Fibroblast of skin of back (primary cell): Measurements from ENCODE around the gene PSMD5.

Experiments used
- DNase-seq: peaks from one replicate; pipeline ENCODE4 v3.0.0-alpha.2; 2013

The PSMD5 gene

GRCh38 chr9:120874226-120875194, 31.8 kb upstream of the PSMD5 start:
- no peak for DNase-seq

GRCh38 chr9:120873512-120873911, 30.8 kb upstream of the PSMD5 start:
- DNase-seq: no peak

- DNase-seq: no peak
These were observed 30.2 kb upstream of the PSMD5 start for GRCh38 chr9:120872791-120873502.

- no peak for DNase-seq
These were observed 27.5 kb upstream of the PSMD5 start for GRCh38 chr9:120870206-120870605.

GRCh38 chr9:120869726-120870125, 27.0 kb upstream of the PSMD5 start:
- no peak for DNase-seq

- no peak for DNase-seq
These were observed 26.6 kb upstream of the PSMD5 start for GRCh38 chr9:120869360-120869687.

GRCh38 chr9:120868676-120869359, 26.1 kb upstream of the PSMD5 start:
- DNase-seq: peak; percentile 96

GRCh38 chr9:120868339-120868675, 25.6 kb upstream of the PSMD5 start:
- DNase-seq: no peak

GRCh38 chr9:120867676-120868338, 25.1 kb upstream of the PSMD5 start:
- DNase-seq: no peak

- DNase-seq: no peak
These were observed 23.9 kb upstream of the PSMD5 start for GRCh38 chr9:120866651-120867050.

GRCh38 chr9:120865809-120866208, 23.1 kb upstream of the PSMD5 start:
- no peak for DNase-seq

- DNase-seq: no peak
These were observed 22.5 kb upstream of the PSMD5 start for GRCh38 chr9:120865176-120865575.

GRCh38 chr9:120864719-120865118, 22.0 kb upstream of the PSMD5 start:
- no peak for DNase-seq

GRCh38 chr9:120863833-120864232, 21.1 kb upstream of the PSMD5 start:
- no peak for DNase-seq

GRCh38 chr9:120862452-120862851, 19.7 kb upstream of the PSMD5 start:
- DNase-seq: no peak

- DNase-seq: no peak
These were observed 19.2 kb upstream of the PSMD5 start for GRCh38 chr9:120861935-120862334.

GRCh38 chr9:120860083-120860482, 17.4 kb upstream of the PSMD5 start:
- no peak for DNase-seq

GRCh38 chr9:120859361-120859760, 16.6 kb upstream of the PSMD5 start:
- no peak for DNase-seq

- no peak for DNase-seq
These were observed 15.2 kb upstream of the PSMD5 start for GRCh38 chr9:120857902-120858301.

GRCh38 chr9:120857481-120857880, 14.8 kb upstream of the PSMD5 start:
- DNase-seq: no peak

- no peak for DNase-seq
These were observed 14.0 kb upstream of the PSMD5 start for GRCh38 chr9:120856700-120857099.

GRCh38 chr9:120855827-120856670, 13.3 kb upstream of the PSMD5 start:
- DNase-seq: no peak
